SHP77 (cell line): Measurements from ENCODE around the gene PELI3.
A peak's percentile ranks its signal among the peaks of the same experiment; 100 is the strongest.
"Not testable (repeated sequence)": the region's sequence is repeated elsewhere in the genome, so short reads cannot be mapped to it uniquely, and the experiment has no call there.

Experiments used
- DNase-seq, 2 experiments: peaks; one replicate each; lab custom pipeline; 2025; lab: John Stamatoyannopoulos, UW

Gene PELI3, protein sequence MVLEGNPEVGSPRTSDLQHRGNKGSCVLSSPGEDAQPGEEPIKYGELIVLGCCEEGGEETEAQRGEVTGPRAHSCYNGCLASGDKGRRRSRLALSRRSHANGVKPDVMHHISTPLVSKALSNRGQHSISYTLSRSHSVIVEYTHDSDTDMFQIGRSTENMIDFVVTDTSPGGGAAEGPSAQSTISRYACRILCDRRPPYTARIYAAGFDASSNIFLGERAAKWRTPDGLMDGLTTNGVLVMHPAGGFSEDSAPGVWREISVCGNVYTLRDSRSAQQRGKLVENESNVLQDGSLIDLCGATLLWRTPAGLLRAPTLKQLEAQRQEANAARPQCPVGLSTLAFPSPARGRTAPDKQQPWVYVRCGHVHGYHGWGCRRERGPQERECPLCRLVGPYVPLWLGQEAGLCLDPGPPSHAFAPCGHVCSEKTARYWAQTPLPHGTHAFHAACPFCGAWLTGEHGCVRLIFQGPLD

GRCh38 chr11:66466225-66467033, at the start of gene PELI3:
Gene PELI3 (plus strand): TSS chr11:66466905. CDS start chr11:66468129, 1,224 bp downstream.
- peak; percentile 79 to 80 for DNase-seq

DNA sequence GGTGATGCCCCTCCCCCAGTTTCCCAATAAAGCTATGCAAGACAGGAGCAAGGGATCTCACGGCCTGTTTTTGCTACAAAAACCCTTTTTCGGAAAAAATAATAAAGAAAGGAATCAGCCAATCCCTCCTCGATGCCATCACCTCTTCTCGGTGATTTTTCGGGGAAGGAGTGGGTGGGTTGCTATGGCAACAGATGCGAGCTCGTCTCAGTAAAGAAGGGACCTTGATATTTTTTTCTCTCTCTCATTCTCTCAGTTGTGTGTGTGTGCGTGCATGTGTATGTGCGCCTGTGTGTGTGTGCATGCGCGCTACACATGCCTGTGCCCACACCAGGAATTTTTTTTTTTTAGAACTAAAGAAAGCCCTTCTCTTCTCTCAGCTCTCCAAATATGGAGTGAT, 49.7 kb upstream of the PELI3 start:
- DNase-seq, result no peak

- peak; percentile 81 to 91 for DNase-seq
These were observed 48.3 kb upstream of the PELI3 start for GRCh38 chr11:66418168-66418985.

DNA sequence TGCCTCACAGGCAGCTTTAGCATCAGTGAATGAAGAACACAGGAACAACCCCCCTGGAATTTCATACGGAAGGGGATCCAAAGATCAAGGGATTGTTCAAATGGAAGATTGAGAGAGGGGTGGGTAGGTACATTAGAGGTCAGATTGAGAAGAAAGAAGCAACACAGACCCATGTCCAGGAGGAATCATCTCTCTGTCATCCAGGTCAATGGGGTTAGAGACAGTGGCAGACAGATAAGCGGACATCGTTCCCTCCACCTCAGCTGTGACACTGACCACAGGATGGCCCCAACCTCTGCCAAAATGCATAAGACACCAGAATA, 47.8 kb upstream of the PELI3 start:
- no peak for DNase-seq

GRCh38 chr11:66419825-66420224, 46.9 kb upstream of the PELI3 start:
- peak in 1 of 2 experiments; percentile 45 for DNase-seq

GRCh38 chr11:66420671-66421476, 45.8 kb upstream of the PELI3 start, which contains the start of gene NPAS4:
Gene NPAS4 (plus strand): TSS chr11:66421035. CDS start chr11:66421180, 145 bp downstream.
- peak; percentile 68 to 83 for DNase-seq

GRCh38 chr11:66421492-66422205, 45.1 kb upstream of the PELI3 start:
- DNase-seq, result no peak

- DNase-seq, result no peak
These were observed 40.4 kb upstream of the PELI3 start for GRCh38 chr11:66426314-66426713.

- DNase-seq, result no peak
These were observed 37.8 kb upstream of the PELI3 start for GRCh38 chr11:66428933-66429332.

DNA sequence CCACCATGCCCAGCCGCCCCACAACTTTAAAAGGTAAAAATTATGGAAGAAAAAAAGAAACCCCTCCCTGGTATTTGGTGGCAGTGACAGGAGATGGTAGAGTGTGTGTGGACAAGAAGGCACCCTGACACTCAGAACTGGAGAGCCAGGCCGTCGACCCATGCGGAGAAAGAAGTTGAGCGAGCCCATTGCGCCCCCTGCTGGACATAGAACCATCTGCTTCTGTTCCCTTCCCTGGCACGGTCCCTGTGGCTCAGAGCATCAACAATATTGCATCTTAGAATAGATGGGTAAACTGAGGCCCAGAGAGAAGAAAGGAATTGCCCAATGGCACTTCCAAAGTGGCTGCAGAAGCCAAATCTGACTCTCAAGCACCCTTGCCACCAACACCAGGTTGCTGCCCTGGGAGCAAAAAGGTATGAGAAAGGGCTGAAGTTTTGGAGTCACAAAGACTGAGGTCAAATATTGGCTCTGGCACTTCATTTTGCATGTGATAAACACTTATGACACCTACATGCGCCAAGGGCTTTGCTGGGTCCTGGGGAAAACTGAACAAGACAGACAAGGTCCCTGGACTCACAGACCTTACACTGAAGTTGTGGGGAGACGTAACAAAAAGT, 36.6 kb upstream of the PELI3 start:
- peak; percentile 68 to 87 for DNase-seq

GRCh38 chr11:66431287-66431686, 35.4 kb upstream of the PELI3 start:
- not testable (repeated sequence) for DNase-seq

DNA sequence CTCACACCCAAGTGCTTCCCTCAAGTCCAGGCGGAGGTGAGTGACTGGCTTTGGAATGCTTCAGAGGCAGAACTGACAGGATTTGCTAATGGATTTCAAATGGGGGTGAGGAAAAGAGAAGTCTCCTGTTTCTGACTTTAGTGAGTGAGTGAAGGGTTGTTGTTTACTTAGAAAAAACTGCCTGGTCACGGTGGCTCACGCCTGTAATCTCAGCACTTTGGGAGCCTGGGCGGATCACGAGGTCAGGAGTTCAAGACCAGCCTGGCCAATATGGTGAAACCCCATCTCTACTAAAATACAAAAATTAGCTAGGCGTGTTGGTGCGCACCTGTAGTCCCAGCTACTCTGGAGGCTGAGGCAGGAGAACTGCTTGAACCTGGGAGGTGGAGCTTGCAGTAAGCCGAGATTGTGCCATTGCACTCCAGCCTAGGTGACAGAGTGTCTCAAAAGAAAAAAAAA, 34.8 kb upstream of the PELI3 start:
- DNase-seq, result not testable (repeated sequence)

DNA sequence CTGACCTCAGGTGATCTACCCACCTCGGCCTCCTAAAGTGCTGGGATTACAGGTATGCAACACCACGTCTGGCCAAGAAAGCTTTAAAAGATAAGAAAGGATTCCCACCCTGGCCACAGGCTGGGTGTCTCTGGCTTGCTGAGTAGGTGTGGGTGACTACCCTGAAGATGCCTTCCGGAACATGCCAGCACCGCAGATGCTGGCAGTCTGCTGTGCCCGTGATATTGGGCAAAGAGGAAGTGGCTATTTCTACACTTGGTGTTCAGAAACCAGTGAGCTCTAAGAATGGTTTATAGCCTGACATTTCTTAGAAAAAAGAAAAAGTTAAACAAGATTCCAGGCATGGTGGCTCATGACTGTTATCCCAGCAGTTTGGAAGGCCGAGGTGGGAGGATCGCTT, 34.1 kb upstream of the PELI3 start:
- DNase-seq, result no peak

DNA sequence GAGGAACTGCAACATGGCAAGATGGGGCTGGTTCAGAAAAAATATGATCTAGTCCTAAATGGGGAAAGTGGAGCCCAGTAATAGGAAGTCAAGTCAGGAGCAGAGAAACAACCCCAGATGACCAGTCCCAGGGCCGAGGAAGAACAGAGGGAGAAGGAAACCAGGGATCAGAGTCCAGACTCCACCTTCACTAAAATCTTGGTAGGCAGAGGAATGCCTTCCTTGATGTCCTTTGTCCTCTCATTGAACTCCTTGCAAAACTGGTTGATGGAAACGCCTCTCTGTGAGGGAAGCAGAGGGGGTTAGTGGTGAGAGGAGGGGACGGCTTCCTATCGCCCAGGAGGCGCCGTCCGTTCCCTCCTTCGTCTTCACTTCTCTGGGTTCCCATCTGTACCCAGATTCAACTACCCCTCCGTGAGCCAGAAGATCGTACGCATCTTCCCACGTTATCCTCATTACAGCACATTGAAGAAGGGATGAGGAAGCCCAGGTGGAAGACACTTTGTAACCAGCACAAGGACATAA, 28.7 kb upstream of the PELI3 start:
- DNase-seq, result no peak

GRCh38 chr11:66438504-66439466, 27.9 kb upstream of the PELI3 start, which contains the start of gene MRPL11:
Gene MRPL11 (minus strand): TSS chr11:66438848. CDS start chr11:66438754, 94 bp downstream.
- peak; percentile 98 for DNase-seq

DNA sequence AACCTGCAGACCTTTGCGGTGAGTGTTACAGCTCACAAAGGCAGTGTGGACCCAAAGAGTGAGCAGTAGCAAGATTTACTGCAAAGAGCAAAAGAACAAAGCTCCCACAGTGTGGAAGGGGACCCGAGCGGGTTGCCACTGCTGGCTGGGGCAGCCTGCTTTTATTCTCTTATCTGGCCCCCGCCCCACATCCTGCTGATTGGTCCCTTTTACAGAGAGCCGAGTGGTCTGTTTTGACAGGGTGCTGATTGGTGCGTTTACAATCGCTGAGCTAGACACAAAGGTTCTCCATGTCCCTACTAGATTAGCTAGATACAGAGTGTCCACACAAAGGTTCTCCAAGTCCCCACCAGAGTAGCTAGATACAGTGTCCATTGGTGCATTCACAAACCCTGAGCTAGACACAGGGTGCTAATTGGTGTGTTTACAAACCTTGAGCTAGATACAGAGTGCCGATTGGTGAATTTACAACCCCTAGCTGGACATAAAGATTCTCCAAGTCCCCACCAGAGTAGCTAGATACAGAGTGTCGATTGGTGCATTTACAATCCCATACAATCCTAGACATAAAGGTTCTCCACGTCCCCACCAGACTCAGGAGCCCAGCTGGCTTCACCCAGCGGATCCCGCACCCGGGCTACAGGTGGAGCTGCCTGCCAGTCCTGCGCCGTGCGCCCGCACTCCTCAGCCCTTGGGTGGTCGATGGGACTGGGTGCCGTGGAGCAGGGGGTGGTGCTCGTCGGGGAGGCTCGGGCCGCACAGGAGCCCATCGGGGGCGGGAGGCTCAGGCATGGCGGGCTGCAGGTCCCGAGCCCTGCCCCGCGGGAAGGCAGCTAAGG, 26.4 kb upstream of the PELI3 start:
- DNase-seq, result not testable (repeated sequence)

DNA sequence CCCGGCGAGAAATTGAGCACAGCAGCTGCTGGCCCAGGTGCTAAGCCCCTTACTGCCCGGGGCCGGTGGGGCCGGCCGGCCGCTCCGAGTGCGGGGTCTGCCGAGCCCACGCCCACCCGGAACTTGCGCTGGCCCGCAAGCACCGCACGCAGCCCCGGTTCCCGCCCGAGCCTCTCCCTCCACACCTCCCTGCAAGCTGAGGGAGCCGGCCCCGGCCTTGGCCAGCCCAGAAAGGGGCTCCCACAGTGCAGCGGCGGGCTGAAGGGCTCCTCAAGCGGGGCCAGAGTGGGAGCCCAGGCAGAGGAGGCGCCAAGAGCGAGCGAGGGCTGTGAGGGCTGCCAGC, 25.8 kb upstream of the PELI3 start:
- DNase-seq, result not testable (repeated sequence)

DNA sequence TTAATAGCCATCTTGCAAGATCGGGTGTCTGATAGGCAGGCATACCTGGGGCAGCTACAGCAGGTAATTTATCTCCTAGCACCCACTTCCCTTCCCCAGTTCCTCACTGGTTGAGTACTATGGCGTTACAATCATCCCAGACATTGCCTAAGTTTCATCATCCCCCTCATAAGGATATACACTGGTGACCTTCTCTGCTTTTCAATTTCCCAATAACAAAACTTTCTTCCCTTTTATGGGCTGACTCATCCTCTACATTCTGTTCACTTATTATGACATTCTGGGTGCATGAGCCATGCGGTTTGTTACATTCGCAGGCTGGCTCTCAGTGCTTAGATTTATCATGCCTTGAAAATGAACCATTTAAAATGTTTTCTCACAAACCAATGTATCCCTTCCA, 23.1 kb upstream of the PELI3 start:
- no peak for DNase-seq
